ENCODE data around the gene ZNF407.

- TF ChIP-seq CEBPB (IDR thresholded peaks at IDR 0.05; ENCODE audit: borderline replicate concordance, low read depth, low read length) (no peak), GRHL1 (CRISPR knock-in tag; conservative IDR thresholded peaks at IDR 0.05) (no peak), SMC3 (IDR thresholded peaks at IDR 0.05; ENCODE audit: low read length) (no peak), CEBPG (CRISPR knock-in tag; IDR thresholded peaks at IDR 0.05) (no peak)
These were observed 24.6 kb upstream of the ZNF407 start for GRCh38 chr18:74573053-74573452.
